ENCODE results near the gene UBXN4.
"Not testable (repeated sequence)": the region's sequence is repeated elsewhere in the genome, so short reads cannot be mapped to it uniquely, and the experiment has no call there.

The UBXN4 gene

DNA sequence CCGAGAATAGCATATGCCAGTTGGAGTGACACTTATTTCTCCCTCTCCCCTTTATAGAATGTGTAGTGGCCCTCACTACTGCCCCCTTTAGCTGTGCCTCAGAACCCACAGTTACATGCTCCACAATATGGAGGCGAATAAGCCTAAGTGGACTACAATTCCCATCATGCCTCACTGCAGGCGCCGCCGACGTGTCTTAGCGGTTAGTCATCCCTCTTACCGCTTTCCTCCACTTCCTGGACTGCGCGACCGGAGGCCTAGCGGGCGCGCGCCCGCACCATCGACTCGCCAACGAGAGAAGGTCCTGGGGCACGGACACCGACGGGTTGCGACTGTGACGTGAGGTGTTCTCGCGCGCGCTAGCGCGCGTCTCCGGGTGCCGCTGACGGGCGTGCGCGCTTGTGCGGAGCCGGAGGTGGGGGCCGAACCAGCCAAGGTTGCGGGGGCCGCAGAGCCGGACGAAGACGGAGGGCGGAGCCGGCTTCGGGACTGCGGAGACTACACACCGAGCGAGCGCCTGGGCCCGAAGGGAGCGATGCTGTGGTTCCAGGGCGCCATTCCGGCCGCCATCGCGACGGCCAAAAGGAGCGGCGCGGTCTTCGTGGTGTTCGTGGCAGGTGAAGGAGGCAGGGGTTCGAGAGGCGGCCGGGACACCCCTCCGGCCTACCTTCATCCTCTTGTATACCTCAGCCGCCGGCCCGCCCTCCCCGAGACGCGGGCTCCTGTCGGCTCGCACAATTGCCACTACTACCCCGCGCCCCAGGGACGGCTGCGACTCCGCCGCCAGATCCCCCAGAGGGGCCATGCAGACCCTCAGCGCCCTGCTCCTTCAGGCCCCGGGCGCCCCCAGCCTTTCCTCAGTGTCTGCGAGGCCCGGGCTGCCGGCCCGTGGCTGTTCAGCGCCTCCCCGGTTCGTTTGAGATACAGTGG is at the start of gene UBXN4:
UBXN4 (plus strand) TSS at position 461 of the 930 bp plus-strand sequence; CDS start at position 536, 75 bp downstream.
- peak; percentile 98 for DNase-seq

- DNase-seq, result no peak
These were observed 46.9 kb upstream of the UBXN4 start for GRCh38 chr2:135694711-135695110.

GRCh38 chr2:135698838-135699237 is 42.8 kb upstream of the UBXN4 start:
- DNase-seq, result no peak

GRCh38 chr2:135701442-135701841 is 40.2 kb upstream of the UBXN4 start:
- no peak for DNase-seq

DNA sequence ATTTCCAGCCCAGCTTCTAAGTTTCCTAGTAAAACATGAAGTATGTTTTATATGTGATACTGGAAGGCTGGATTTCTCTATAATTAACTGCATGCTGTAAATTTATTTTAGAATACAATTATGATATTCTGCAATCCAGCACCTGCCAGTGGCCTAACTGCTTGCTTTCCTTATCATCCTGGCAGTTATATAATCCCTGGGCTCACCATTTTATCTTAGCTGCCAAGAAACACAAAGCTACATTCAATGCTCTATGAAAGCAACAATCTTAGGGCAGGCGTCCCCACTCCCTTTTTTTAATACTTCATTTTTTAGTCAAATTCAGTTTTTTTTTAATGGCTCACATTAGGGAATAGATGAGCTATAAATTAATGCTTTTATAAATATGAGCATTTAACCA is 38.4 kb upstream of the UBXN4 start:
- no peak for DNase-seq

DNA sequence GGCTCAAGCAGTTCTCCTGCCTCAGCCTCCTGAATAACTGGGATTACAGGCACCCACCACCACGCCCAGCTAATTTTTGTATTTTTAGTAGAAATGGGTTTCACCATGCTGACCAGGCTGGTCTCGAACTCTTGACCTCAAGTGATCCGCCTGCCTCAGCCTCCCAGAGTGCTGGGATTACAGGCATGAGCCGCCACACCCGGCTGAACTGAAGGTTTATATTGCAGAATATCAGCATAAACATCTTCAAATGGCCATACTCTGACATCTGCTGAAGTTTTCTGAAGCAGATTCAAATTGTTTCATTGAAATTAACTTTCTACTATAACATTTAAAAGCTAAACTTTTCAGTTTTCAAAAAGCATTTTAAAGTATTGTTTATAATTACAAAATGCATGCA is 37.6 kb upstream of the UBXN4 start:
- not testable (repeated sequence) for DNase-seq

DNA sequence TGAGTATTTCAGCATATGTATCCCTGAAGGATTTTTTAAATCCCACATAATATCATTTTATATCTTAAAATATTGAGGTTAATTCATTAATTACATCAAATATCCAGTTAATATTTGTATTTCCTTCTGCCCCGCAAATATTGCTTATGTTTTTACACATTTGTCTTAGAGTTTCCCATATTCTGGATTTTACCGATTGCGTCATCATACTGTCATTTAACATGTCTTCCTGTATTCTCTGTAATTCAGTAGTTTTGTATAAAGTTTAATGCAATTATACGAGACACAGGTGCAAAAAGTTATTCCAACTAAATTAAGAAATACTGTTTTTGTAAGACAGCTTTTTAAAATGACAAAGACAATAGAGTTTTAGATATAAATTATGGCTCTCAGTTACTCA is 33.5 kb upstream of the UBXN4 start:
- no peak for DNase-seq

GRCh38 chr2:135709992-135710391 is 31.7 kb upstream of the UBXN4 start:
- peak; percentile 54 for DNase-seq

GRCh38 chr2:135715086-135715485 is 26.6 kb upstream of the UBXN4 start:
- not testable (repeated sequence) for DNase-seq

- DNase-seq, result no peak
These were observed 13.5 kb upstream of the UBXN4 start for GRCh38 chr2:135728064-135728743.

DNA sequence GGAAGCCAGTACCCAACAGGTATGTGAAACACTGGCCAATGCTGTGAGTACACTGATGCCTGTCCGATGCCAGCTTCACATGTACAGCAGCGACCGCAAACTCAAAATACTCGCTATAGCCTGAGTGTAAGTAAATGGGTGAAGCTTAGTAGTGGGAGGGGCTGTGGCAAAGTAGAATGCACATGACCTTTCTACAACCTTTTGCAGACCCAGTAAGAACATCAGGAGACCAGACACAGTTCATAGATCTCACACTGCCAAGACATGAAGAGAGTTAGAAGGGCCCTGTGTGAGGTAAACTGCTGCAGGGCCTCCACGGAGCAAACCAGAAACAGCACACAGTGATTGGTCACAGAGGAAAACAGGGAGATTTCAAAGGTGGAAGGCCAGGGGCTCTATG is 9.1 kb upstream of the UBXN4 start:
- no peak for DNase-seq

DNA sequence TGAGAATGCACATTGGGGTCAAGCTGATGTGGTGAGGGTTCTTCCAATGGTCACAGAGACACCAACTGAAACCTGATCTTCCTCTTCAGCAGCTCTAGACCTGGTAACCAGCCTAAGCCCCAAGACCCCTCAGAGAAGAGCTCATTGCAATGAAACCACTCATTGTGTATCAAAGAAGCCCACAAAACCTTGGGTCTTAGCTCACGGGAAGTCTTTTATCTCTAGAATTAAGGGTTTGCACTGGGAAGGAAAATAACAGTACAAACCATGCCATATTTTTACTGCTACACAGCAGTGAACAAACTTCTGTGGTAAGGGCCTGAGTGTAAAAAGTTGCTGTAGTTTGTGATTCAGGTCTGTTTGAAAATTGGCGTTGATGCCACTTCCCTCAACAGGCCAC is 8.6 kb upstream of the UBXN4 start:
- DNase-seq, result no peak

GRCh38 chr2:135736546-135736945 is 5.1 kb upstream of the UBXN4 start:
- no peak for DNase-seq

- DNase-seq, result no peak
These were observed 1.4 kb upstream of the UBXN4 start for GRCh38 chr2:135740206-135740605.

GRCh38 chr2:135741043-135741394 is 636 bp upstream of the UBXN4 start:
- no peak for DNase-seq

- peak; percentile 24 for DNase-seq
These were observed 686 bp downstream of the UBXN4 start for GRCh38 chr2:135742325-135742757.

DNA sequence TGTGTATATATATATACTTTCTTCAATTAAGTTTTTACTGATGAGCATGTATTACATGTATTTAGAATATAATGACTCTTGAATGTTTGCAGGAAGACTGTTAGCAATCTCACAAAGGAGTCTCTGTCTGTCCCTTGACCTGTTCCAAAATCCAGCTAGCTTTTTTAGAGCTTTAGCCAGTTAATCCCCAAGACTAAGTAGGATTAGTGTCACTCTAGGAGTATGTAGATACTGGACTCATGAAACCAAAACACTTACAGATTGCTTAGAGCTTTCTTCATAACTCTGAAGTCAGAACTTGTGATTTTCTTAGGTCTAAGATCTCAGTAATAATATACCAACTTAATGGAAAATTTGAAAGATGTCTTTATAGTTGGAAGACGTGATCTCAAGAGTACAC is 2.2 kb downstream of the UBXN4 start:
- DNase-seq, result no peak

DNA sequence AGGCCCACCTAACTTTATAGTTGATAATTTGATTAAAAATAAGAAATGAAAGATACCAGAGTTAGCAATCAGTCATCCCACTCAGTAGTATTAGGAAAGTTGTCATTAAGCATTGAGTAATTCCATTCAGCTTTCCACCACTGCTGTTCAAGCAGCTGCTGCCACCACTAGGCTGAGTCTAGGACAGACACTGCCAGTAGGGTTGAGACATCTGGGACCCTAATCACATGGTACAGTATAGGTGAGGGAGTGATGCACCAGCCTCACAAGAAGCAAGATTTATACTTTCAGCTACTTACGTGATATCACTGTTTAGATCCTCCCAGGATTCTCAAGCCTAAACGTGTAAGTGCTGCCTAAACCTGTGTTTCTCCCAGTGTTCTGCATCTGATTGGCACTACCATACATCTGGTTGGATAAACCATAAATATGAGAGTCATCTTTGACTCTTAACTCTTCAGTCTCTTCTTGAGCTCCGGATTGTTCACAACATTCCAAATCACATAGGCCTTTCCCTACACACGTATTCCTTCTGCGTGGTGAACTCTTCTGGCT is 3.2 kb downstream of the UBXN4 start:
- peak; percentile 32 for DNase-seq

DNA sequence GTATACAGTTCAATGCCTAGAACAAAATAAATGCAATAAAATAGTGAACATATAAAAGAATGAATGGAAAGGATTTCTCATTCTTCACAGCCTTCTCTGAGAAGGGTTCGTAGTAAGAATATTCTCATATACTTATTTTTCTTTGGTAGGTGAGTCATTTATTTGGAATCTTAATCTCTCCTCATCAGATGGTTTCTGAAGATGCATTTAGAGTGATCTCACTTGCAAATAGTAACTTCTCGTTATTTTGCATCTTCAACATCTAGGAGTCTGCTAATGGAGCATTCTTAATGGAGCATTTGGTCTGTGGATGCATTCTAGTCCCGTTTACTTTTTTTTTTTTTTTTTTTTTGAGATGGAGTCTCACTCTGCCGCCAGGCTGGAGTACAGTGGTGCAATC is 3.9 kb downstream of the UBXN4 start:
- no peak for DNase-seq

GRCh38 chr2:135755573-135755972 is 13.9 kb downstream of the UBXN4 start:
- no peak for DNase-seq

DNA sequence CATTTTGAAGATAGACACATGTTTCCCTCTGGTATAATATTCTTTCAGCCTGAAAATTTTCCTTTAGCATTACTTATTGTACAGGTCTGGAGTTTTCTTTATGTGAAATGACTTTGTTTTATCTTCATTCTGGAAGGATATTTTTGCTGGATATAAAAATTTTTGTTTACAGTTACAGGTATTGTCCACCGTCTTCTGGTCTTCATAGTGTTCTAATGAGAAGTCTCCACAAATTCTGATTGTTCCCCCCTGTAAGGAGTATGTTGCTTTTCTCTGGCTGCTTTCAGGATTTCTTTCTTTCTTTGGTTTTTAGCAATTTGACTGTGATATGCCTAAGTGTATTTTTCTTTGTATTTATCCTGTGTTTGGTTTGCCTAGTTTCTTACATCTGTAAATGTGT is 15.0 kb downstream of the UBXN4 start:
- no peak for DNase-seq

DNA sequence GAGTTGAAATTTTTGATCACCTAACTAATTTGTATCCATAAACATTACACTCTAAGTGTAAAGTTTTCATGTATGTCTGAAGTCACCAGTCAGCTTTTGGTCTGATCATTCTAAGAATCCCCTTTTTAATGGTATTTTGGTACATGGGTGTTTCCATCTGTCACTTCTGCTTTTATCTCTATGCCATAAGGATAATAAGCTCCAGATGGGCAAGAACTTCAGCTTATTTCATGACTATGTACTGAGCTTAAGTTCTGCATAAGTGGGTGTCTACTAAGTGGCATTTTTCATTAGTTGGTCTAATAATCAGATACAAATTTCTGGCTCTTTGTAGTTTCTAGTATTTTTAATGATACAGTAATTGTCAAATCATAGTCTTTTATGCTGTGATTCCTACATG is 20.4 kb downstream of the UBXN4 start:
- DNase-seq, result no peak

DNA sequence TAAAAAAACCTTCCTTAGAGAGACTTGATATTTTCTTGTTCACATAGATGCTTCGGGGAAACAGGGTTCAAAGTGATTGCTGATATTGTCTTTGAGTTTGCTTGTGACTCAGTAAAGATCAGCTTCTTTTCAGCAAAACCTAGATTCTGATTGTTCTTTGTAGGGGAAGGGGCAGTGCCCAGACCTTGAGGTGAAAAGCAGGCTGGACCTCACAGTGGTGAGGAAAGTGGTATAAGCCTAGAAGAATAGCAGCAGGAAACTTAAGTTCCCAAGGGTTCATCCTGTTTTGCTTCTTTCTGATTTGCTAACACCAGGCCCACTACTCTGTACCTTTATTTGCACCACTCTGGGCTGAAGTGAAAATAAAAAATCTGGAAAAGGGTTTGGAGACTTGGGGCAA is 20.9 kb downstream of the UBXN4 start:
- DNase-seq, result no peak

DNA sequence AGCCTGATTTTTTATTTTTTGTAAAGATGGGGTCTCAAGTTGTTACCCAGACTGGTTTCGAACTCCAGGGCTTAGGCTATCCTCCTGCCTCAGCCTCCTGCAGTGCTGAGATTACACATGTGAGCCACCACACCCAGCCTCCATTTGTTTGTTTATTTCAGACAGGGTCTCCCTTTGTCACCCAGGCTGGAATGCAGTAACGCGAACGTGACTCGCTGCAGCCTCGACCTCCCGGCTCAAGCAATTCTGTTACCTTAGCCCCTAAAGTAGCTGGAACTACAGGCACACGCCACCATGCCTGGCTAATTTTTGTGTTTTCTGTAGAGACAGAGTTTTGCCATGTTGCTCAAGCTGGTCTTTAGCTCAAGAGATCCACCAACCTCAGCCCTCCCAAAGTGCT is 27.2 kb downstream of the UBXN4 start:
- no peak for DNase-seq

Measured in CD4-positive, alpha-beta T cell treated with Interleukin-15 for 1 hour (primary cell).